Renal cortical epithelial cell (primary cell): ENCODE results near the gene KDELR3. TPM values are rescaled to one million over a fixed set of nuclear protein-coding genes. Genes with fewer than 3 reads are reported as not detected.
A peak's percentile ranks its signal among the peaks of the same experiment; 100 is the strongest.

Source experiments
- DNase-seq: peaks from one replicate; pipeline ENCODE4 v3.0.0-alpha.2; 2011; ENCODE audit warnings: low read depth
- total RNA-seq: library from RNA; depleted of rRNA; stranded (reverse); fragments of >200 nt; gene quantifications from 2 replicates; pipeline ENCODE4 v1.2.3, GENCODE V29; 2014

The KDELR3 gene
- 34.2 and 73.5 TPM in 2 replicates for total RNA-seq

DNA sequence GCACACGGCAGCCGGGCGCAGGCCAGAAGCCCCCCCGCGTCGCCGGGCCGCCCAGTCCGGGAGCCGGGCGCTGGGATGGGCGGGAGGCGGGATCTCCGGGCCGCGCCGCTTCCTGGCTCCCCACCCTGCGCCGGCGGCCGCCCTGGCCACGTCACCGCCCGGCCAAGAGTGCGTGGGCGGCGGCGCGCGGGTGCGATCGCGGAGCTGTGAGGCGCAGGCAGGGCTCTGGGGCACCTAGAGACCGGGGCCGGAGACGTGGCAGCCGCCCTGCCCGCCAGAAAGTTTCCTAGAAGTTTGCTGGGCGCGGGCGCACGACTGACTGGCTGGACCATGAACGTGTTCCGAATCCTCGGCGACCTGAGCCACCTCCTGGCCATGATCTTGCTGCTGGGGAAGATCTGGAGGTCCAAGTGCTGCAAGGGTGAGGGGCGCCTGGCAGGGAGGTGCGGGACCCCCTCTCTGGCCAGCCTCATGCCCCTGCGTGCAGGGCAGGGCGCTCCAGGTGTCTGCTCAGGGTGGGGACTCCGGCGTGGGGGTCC is at the start of gene KDELR3:
Gene KDELR3 (plus strand): TSS at position 193 of the 539 bp plus-strand sequence. CDS start 138 bp downstream, at position 331.
- no peak for DNase-seq

- DNase-seq, result no peak
Observed at GRCh38 chr22:38418589-38418988, 49.3 kb upstream of the KDELR3 start.

DNA sequence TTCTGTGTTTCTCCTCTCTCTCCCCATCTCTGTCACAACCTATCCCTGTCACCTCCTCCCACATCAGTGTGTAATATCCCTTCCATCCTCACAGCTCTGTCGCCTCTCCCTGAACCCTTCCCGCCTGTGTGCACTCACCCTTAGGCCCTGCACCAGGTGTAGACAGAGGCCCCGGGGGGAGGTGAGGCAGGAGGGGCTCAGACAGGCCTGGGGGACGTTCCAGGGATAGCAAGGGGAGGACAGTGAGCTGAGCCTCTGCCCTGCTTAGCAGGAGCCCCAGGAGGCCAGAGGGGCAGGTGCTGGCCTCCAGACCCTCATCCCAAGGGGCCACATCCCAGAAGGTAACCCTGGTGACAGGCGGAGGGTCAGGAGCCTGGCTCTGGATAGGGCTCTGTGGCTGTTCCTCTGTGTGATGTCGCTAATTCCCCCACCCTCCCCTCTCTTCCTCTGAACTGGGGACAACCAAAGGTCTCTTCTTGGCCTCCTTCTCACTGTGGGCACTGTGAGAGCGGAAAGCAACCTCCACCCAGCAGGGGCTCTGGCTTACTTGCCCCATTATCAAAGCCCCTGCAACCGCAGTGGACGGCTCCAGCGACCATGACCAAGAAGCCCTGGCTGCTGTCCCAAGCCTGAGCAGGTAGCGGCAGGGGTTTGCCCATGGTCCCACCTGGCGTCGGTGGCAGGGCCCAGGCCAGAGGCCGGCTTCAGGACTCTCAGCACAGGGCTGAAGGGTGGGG is 48.6 kb upstream of the KDELR3 start:
- DNase-seq, result no peak

GRCh38 chr22:38419858-38420160 is 48.1 kb upstream of the KDELR3 start:
- no peak for DNase-seq

- no peak for DNase-seq
Observed at GRCh38 chr22:38420734-38421133, 47.2 kb upstream of the KDELR3 start.

GRCh38 chr22:38422611-38423511 is 45.0 kb upstream of the KDELR3 start:
- peak; percentile 50 for DNase-seq

DNA sequence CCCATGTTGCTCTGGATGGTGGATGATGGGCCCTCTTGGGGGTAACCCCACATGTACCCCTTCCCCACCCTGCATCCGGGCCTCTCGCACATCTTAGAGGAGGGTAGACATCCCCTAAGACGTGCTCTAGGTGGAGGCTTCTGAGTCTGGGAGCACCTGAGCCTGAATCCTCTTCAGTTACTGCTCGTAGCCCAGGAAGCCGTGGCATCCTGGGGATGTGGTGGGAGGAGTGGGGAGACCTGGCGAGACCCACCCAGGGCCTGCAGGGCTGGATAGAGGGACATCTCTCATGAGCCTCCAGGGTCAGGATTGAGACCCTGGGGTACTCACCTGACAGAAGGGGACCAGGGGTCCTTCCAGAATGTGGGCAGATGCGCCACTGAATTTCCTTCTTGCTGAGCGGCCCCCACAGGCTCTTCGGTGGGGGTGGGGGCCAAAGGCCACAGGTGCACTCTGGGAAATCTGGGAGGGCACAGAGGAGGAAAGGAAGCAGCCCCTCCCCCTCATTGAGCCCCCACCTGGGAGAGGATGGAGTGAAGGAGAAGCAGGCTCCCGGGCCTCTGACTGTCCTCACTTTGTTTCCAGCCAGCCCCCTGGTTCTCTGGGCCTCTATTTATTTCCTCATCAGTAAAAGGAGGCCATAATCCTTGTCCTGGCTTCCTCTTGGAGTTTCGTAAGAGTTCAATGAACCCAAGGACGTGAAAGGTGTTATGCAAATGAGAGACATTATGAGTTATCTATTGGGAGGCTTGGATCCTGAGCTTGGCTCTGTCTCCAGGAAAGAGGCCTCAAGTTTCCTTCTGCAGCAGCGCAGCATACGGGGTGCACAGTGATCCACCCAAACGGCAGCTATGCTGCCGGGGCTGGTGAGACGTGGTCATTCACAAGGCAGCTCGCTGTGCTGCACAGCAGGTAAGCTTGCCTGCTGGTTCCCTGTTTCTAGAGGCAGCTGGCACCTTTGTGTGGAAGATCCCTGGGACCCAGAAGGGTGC is 44.1 kb upstream of the KDELR3 start:
- DNase-seq, result peak; percentile 76

DNA sequence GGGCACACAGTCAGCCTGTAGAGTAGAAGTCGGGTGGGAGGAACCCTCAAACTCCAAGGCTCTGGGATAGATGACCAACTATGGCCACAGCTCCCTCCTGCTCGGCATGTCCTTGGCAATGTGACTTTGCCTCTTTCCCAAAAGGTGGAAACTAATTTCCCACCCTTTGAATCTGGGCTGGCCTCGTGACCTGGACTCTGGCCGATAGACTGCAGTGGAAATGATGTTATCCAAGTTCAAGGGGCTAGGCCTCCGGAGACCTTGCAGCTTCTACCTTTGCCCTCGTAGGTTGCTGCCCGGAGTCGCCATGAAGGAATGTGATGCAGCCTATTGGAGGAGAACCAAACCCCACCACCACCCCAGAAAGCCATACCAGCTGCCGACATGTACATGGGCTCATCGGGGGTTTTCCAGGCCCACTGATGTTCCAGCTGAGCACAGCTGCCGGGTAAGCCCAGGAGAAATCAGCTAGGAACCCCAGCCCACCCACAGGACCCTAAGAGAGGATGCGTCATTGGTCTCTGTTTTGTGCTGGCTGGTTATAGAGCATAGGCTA is 43.3 kb upstream of the KDELR3 start:
- DNase-seq, result no peak

- DNase-seq, result no peak
Observed at GRCh38 chr22:38426628-38427027, 41.3 kb upstream of the KDELR3 start.

DNA sequence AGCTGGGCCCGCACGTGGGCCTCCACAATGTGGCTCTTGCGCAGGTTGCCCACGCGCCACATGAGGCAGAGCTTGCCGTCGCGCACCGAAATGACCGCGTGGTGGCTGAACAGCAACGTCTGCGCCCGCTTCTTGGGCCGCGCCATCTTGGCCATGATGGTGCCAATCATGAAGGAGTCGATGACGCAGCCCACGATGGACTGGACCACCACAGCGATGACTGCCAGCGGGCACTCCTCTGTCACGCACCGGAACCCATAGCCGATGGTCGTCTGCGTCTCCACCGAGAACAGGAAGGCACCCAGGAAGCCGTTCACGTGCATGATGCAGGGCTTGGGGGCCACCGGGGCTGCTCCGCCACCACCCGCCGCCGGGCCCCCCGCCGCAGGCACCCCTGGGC is 40.4 kb upstream of the KDELR3 start:
- DNase-seq, result no peak

DNA sequence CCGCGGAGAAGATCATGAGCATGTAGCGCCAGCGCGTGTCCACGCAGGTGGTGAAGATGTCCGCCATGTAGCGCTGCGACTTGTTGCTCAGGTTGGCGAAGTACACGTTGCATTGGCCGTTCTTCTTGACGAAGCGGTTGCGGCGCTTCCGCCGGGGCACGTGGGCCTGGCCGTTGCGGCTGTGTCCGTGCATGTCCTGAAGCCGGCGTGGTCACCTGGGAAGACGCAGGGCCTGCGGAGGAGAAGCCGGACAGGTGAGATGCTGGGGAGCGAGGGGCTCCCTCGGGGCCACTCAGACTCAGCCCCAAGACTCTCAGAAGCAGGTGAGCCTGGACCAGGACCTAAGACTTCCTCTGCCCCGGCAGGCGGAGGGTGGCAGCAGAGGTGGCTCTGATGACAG is 40.0 kb upstream of the KDELR3 start:
- DNase-seq, result no peak

DNA sequence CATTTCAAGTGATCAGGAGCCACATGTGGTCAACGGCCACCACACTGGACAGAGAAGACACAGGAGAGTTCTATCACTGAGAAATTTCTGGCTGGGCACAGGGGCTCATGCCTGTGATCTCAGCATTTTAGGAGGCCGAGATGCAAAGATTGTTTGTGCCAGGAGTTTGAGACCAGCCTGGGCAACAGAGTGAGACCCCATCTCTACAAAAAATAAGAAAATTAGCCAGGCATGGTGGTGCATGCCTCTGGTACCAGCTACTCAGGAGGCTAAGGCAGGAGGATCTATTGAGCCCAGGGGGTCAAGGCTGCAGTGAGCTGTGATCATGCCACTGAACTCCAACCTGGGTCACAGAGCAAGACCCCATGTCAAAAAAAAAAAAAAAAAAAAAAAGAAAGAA is 39.2 kb upstream of the KDELR3 start:
- DNase-seq, result no peak

DNA sequence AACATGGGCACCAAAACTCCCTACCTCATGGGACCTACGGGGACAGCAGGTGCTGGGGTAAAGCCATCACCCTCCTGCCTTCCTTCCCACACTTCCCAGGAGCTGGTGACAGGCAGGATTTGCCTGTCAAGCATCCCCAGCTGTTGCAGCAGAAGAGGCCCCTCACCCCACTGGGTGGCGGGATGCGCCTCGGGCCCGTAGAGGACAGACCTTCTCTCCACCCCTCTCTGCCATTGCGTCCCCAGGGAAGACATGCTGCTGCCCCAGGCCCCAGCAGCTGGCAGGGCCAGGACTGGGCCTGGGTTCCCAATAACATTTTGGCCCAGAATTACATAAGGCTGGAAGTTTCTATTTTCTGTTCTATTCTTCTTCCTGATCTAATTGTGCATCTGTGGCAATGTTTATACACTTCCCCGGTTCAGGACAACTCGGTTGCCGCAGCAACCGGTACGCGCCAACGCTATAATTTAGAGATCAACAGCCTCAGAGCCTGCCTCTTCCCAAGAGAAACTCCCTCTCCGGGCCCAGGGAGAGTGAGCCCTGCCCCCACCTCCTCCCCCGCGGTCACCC is 38.3 kb upstream of the KDELR3 start:
- DNase-seq, result peak; percentile 18

GRCh38 chr22:38431266-38432010 is 36.5 kb upstream of the KDELR3 start:
- DNase-seq, result no peak

DNA sequence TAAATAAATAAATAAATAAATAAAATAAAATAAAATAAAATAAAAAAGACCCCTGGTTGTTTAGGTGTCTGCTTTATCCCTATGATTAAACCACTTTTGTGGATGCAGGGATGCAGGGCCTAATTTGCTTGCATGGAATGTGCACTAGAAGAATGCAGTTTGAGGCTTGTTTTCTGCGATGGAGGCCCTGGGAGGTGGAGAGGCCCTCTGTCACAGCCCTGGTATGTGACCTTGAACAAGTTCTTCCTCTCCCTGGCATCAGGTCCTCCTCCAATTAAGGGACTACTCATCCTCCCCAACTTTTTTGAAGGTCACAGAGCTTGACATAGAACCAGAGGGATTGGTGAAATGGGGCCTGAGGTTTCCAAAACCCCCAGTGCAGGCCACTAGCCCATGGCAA is 35.6 kb upstream of the KDELR3 start:
- peak; percentile 6 for DNase-seq

- no peak for DNase-seq
Observed at GRCh38 chr22:38433871-38434270, 34.0 kb upstream of the KDELR3 start.

DNA sequence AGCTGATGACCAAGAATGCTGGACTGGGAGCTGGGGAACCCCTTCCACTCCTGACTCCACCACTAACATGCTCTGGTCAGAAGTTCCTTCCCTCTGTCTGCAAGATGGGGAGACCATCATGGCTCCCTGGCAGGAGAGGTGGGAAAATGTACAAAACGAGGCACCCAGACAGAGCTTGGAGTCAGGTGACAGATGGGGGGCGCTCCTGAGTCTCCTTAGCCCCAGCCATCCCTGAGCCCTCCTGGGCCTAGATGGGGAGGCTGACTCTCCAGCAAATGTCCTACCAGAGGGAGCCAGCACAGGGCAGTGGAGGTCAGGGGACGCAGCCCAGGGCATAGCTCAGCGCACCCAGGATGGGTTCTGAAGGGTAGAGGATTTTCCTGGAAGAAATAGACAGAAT is 32.9 kb upstream of the KDELR3 start:
- no peak for DNase-seq

DNA sequence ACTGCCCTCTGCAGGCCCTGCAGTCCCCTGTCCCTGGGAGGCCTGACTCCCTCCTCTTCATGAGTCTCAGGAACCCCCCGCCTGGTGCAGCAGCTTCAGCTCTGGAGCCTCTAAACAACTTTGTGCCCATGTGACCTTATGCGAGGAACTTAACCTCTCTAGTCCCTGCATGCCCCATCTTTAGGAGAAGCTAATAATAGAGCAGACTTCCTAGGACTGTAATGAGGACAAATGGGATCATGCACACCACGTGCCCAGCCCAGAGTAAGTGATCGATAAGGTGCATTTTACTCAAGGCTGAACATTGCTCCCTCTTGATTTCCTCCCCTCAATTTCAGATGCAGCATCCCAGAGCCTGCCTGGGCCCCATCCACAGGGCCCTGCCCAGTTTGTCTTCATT is 31.9 kb upstream of the KDELR3 start:
- DNase-seq, result no peak

DNA sequence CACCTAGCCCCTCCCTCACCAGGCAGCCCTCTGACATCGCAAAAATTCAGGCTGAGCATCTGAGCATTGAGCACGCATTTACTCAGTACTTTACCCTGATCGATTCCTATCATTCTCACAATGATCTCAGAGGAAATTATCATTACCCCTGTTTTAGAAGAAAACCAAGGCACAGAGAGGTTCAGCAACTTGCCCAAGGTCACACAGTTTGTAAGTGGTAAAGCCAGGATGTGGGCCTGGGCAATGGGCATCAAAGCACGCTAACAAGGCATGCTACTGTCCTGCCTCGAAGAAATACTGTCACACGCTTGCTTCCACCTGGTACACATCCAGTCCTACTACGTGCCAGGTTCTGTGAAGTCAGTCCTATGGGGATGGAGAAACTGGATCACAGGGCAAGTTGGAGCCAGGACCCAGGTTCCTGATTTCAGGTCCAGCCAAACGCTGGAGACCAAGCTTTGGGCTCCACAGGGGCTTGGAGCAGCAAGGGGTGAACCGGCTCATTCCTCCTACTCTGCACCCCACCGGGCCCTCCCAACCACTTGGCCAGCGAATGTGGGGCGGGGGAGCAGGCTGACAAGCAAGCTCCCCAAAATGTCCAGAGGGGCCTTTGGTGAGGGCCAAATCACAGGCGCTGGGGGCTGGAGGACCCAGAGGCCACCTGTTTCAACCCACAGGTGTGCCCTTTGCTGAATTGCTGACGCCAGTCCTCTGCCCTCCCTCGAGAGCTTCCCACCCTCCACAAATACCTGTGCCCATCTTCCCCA is 31.1 kb upstream of the KDELR3 start:
- no peak for DNase-seq

GRCh38 chr22:38437416-38437815 is 30.5 kb upstream of the KDELR3 start:
- no peak for DNase-seq
